ENCODE data around the gene SLC16A5. TPM values are rescaled to one million over a fixed set of nuclear protein-coding genes. Genes with fewer than 3 reads are reported as not detected.

Gene SLC16A5
- total RNA-seq, 1 donor from 2014 or later = 7.1 TPM

GRCh38 chr17:75108193-75108592, 20.4 kb downstream of the SLC16A5 start:
- no peak for FAIRE-seq
- H2AFZ ChIP-seq (ENCODE audit: low read depth, low read length) = no peak overlapping the region

GRCh38 chr17:75109046-75109406, 21.3 kb downstream of the SLC16A5 start:
- Histone ChIP-seq H3K9me3 (ENCODE audit: insufficient read depth, low read depth, low read length) (no peaks in the 10 kb centered on the region), H3K4me2 (ENCODE audit: low read length) (peak overlapping the region; percentile 94), H3K4me1 (ENCODE audit: insufficient read depth, low read length) (peaks cover 20% of the 10 kb centered on the region), H3K27ac (ENCODE audit: low read depth, low read length) (no peak overlapping the region), H3K27me3 (ENCODE audit: insufficient read depth, low read length) (peaks cover 3% of the 10 kb centered on the region), H3K79me2 (ENCODE audit: insufficient read depth, low read length) (peaks cover 7% of the 10 kb centered on the region), H3K4me3 (ENCODE audit: insufficient read depth, low read depth, low read length) (peak overlapping the region; percentile 74), H2AFZ (ENCODE audit: low read depth, low read length) (peak overlapping the region; percentile 94), H4K20me1 (ENCODE audit: insufficient read depth, low read length) (peaks cover 3% of the 10 kb centered on the region), H3K36me3 (ENCODE audit: insufficient read depth, low read length) (no peaks in the 10 kb centered on the region), H3K9ac (ENCODE audit: low read length) (peak overlapping the region; percentile 78)
- no peak overlapping the region for H3K27ac Mint-ChIP-seq (ENCODE audit: unreplicated experiment)
- peaks cover 7% of the 10 kb centered on the region for H3K4me1 Mint-ChIP-seq (ENCODE audit: low read depth, unreplicated experiment)
- DNase-seq (ENCODE audit: low read depth) = no peak
- peaks cover 7% of the 10 kb centered on the region for H3K36me3 Mint-ChIP-seq (ENCODE audit: low read depth, unreplicated experiment)
- peaks cover 2% of the 10 kb centered on the region for H3K9me3 Mint-ChIP-seq (ENCODE audit: unreplicated experiment)
- TF ChIP-seq EZH2 (IDR thresholded peaks at IDR 0.05; ENCODE audit: insufficient read depth, low read length) (no peak), CTCF (IDR thresholded peaks at IDR 0.05; ENCODE audit: insufficient read depth, low read depth, low read length) (no peak)
- peaks cover 8% of the 10 kb centered on the region for H3K27me3 Mint-ChIP-seq (ENCODE audit: low read depth, unreplicated experiment)
- no peak for FAIRE-seq
- H3K4me3 Mint-ChIP-seq (ENCODE audit: unreplicated experiment) = peak overlapping the region; percentile 91

More at GRCh38 chr17:75108193-75108592, 20.4 kb downstream of the SLC16A5 start:
- no peak overlapping the region for H3K27ac Mint-ChIP-seq (ENCODE audit: unreplicated experiment)
- Histone ChIP-seq H3K9ac (ENCODE audit: low read length) (no peak overlapping the region), H3K36me3 (ENCODE audit: insufficient read depth, low read length) (no peaks in the 10 kb centered on the region), H3K9me3 (ENCODE audit: insufficient read depth, low read depth, low read length) (no peaks in the 10 kb centered on the region), H4K20me1 (ENCODE audit: insufficient read depth, low read length) (no peaks in the 10 kb centered on the region), H3K27ac (ENCODE audit: low read depth, low read length) (no peak overlapping the region), H3K4me3 (ENCODE audit: insufficient read depth, low read depth, low read length) (no peak overlapping the region), H3K27me3 (ENCODE audit: insufficient read depth, low read length) (peaks cover 3% of the 10 kb centered on the region), H3K4me2 (ENCODE audit: low read length) (no peak overlapping the region), H3K79me2 (ENCODE audit: insufficient read depth, low read length) (peaks cover 7% of the 10 kb centered on the region), H3K4me1 (ENCODE audit: insufficient read depth, low read length) (peaks cover 16% of the 10 kb centered on the region)
- H3K27me3 Mint-ChIP-seq (ENCODE audit: low read depth, unreplicated experiment) = peaks cover 8% of the 10 kb centered on the region
- peaks cover 7% of the 10 kb centered on the region for H3K36me3 Mint-ChIP-seq (ENCODE audit: low read depth, unreplicated experiment)
- TF ChIP-seq EZH2 (IDR thresholded peaks at IDR 0.05; ENCODE audit: insufficient read depth, low read length) (no peak), CTCF (IDR thresholded peaks at IDR 0.05; ENCODE audit: insufficient read depth, low read depth, low read length) (no peak)
- peaks cover 7% of the 10 kb centered on the region for H3K4me1 Mint-ChIP-seq (ENCODE audit: low read depth, unreplicated experiment)
- peak overlapping the region; percentile 36 for H3K4me3 Mint-ChIP-seq (ENCODE audit: unreplicated experiment)
- H3K9me3 Mint-ChIP-seq (ENCODE audit: unreplicated experiment) = peaks cover 2% of the 10 kb centered on the region
- no peak for DNase-seq (ENCODE audit: low read depth)

GRCh38 chr17:75109407-75110233, 21.9 kb downstream of the SLC16A5 start, which contains the start of gene ARMC7:
TSS of gene ARMC7 (plus strand) at chr17:75109969. CDS start at chr17:75110289, 320 bp downstream.
- Histone ChIP-seq H4K20me1 (ENCODE audit: insufficient read depth, low read length) (peaks cover 5% of the 10 kb centered on the region), H3K4me2 (ENCODE audit: low read length) (peak within 1 kb of the TSS; percentile 94), H3K79me2 (ENCODE audit: insufficient read depth, low read length) (peaks cover 7% of the 10 kb centered on the region), H3K36me3 (ENCODE audit: insufficient read depth, low read length) (no peaks in the 10 kb centered on the region), H3K27ac (ENCODE audit: low read depth, low read length) (no peak within 1 kb of the TSS), H2AFZ (ENCODE audit: low read depth, low read length) (peak within 1 kb of the TSS; percentile 94), H3K9ac (ENCODE audit: low read length) (peak within 1 kb of the TSS; percentile 78), H3K4me3 (ENCODE audit: insufficient read depth, low read depth, low read length) (peak within 1 kb of the TSS; percentile 74), H3K4me1 (ENCODE audit: insufficient read depth, low read length) (peaks cover 25% of the 10 kb centered on the region), H3K9me3 (ENCODE audit: insufficient read depth, low read depth, low read length) (no peaks in the 10 kb centered on the region), H3K27me3 (ENCODE audit: insufficient read depth, low read length) (peaks cover 3% of the 10 kb centered on the region)
- Mint-ChIP-seq H3K27ac (ENCODE audit: unreplicated experiment) (peak within 1 kb of the TSS; percentile 66), H3K4me3 (ENCODE audit: unreplicated experiment) (peak within 1 kb of the TSS; percentile 91), H3K27me3 (ENCODE audit: low read depth, unreplicated experiment) (peaks cover 8% of the 10 kb centered on the region), H3K36me3 (ENCODE audit: low read depth, unreplicated experiment) (peaks cover 7% of the 10 kb centered on the region), H3K4me1 (ENCODE audit: low read depth, unreplicated experiment) (peaks cover 9% of the 10 kb centered on the region), H3K9me3 (ENCODE audit: unreplicated experiment) (peaks cover 2% of the 10 kb centered on the region)
- no peak for FAIRE-seq
- DNase-seq (ENCODE audit: low read depth) = peak; percentile 54
- peak; percentile 66 for TF ChIP-seq EZH2 (IDR thresholded peaks at IDR 0.05; ENCODE audit: insufficient read depth, low read length)
- TF ChIP-seq CTCF (IDR thresholded peaks at IDR 0.05; ENCODE audit: insufficient read depth, low read depth, low read length) = no peak

Measured in astrocyte (in vitro differentiated cells and primary cell).